Measurements from ENCODE around the gene TPRX2.

Gene TPRX2

GRCh38 chr19:47881757-47882156 is 22.7 kb downstream of the TPRX2 start:
- POLR2A ChIA-PET: no interaction called here
- no peak for DNase-seq (ENCODE audit: low read depth, low spot score)

DNA sequence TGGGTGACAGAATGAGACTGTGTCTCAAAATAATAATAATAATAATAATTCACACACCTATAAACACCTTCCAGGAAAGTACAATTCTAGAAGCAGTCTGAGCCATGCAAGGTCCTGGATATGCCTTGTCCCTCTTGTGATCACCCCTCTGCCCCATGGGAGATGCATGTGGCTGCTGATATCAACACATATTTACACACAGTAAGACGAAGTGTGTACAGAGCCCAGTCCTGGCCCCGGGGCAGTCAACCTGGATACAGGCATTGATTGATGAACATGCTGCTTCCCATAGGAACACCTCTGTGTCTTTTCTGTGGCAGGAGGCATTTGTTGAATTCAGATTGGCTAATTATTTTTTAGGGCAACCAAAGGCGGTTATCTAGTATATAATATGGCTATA is 23.9 kb downstream of the TPRX2 start:
- no peak for DNase-seq (ENCODE audit: low read depth, low spot score)
- CTCF ChIA-PET: no interaction called here
- no peak overlapping the region for H3K4me3 ChIP-seq (ENCODE audit: low read depth, low read length)

More at GRCh38 chr19:47881757-47882156, 22.7 kb downstream of the TPRX2 start:
- CTCF ChIA-PET: interaction anchor here (0.6 to 2.1 kb wide), 3 partner anchors 13 to 174 kb away, joined by 3 to 7 read pairs (median 3); no protein-coding TSS in a partner anchor
- no peak overlapping the region for H3K4me3 ChIP-seq (ENCODE audit: low read depth, low read length)
- no peak for TF ChIP-seq CTCF (IDR thresholded peaks at IDR 0.05; ENCODE audit: insufficient read depth, low read length, missing control alignments)

DNA sequence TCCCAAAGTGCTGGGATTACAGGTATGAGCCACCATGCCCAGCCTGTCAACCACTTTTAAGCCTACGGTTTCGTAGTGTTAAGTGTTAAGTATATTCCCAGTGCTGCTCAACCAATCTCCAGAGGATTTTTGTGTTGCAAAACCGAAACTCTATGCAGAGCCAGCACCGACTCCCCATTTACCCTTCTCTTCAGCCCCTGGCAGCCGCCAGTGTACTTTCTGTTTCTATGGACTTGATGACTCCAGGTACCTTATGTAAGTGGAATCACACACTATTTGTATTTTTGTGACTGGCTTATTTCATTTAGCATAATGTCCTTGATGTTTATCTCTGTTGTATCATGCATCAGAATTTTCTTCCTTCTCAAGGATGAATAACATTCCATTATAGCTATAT is 26.0 kb downstream of the TPRX2 start:
- POLR2A ChIA-PET: no interaction called here
- no peak overlapping the region for H3K4me3 ChIP-seq (ENCODE audit: low read depth, low read length)
- CTCF ChIA-PET: interaction anchor here (0.7 kb wide), 1 partner anchor 16 kb away, joined by 3 read pairs; no protein-coding TSS in a partner anchor
- DNase-seq (ENCODE audit: low read depth, low spot score): no peak
- no peak for TF ChIP-seq CTCF (IDR thresholded peaks at IDR 0.05; ENCODE audit: insufficient read depth, low read length, missing control alignments)

More for the DNA sequence above, 23.9 kb downstream of the TPRX2 start:
- TF ChIP-seq CTCF (IDR thresholded peaks at IDR 0.05; ENCODE audit: insufficient read depth, low read length, missing control alignments): no peak
- POLR2A ChIA-PET: no interaction called here

- CTCF ChIA-PET: interaction anchor here (2.5 kb wide), 1 partner anchor 17 kb away, joined by 11 read pairs; no protein-coding TSS in a partner anchor
- DNase-seq (ENCODE audit: low read depth, low spot score): no peak
- TF ChIP-seq CTCF (IDR thresholded peaks at IDR 0.05; ENCODE audit: insufficient read depth, low read length, missing control alignments): no peak
- H3K4me3 ChIP-seq (ENCODE audit: low read depth, low read length): no peak within 1 kb of the TSS
- POLR2A ChIA-PET: no interaction called here
These were observed 27.1 kb downstream of the TPRX2 start, which contains the start of gene SULT2A1 for GRCh38 chr19:47886010-47886559. TSS of gene SULT2A1 (minus strand) at chr19:47886315. CDS start at chr19:47886257, 58 bp downstream.

GRCh38 chr19:47890865-47891621 is 32.0 kb downstream of the TPRX2 start:
- POLR2A ChIA-PET: no interaction called here
- no peak overlapping the region for H3K4me3 ChIP-seq (ENCODE audit: low read depth, low read length)
- no peak for TF ChIP-seq CTCF (IDR thresholded peaks at IDR 0.05; ENCODE audit: insufficient read depth, low read length, missing control alignments)
- DNase-seq (ENCODE audit: low read depth, low spot score): no peak
- CTCF ChIA-PET: interaction anchor here (0.6 to 1.2 kb wide), 3 partner anchors 20 to 125 kb away, joined by 3 to 9 read pairs (median 3); no protein-coding TSS in a partner anchor

DNA sequence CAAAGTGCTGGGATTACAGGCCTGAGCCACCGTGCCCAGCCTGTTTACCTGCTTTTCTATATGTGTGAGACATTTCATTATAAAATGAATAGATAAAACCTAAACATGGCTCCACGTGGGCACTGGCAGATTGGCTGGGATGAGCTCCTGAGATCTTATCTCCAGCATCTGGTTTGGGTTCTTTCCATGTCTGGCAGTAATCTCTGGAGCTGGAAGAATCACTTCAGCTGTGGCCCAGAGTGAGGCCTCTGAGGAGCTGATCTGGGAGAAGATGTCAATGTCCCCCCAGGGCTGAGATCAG is 32.5 kb downstream of the TPRX2 start:
- no peak for TF ChIP-seq CTCF (IDR thresholded peaks at IDR 0.05; ENCODE audit: insufficient read depth, low read length, missing control alignments)
- ChIA-PET CTCF (interaction anchor here (0.6 to 1.5 kb wide), 5 partner anchors 10 to 126 kb away, joined by 3 to 9 read pairs (median 3); no protein-coding TSS in a partner anchor), POLR2A (no interaction called here)
- no peak for DNase-seq (ENCODE audit: low read depth, low spot score)
- no peak overlapping the region for H3K4me3 ChIP-seq (ENCODE audit: low read depth, low read length)

Measured in AG04449 (cell line).